ENCODE data around the gene UBL4A.

DNA sequence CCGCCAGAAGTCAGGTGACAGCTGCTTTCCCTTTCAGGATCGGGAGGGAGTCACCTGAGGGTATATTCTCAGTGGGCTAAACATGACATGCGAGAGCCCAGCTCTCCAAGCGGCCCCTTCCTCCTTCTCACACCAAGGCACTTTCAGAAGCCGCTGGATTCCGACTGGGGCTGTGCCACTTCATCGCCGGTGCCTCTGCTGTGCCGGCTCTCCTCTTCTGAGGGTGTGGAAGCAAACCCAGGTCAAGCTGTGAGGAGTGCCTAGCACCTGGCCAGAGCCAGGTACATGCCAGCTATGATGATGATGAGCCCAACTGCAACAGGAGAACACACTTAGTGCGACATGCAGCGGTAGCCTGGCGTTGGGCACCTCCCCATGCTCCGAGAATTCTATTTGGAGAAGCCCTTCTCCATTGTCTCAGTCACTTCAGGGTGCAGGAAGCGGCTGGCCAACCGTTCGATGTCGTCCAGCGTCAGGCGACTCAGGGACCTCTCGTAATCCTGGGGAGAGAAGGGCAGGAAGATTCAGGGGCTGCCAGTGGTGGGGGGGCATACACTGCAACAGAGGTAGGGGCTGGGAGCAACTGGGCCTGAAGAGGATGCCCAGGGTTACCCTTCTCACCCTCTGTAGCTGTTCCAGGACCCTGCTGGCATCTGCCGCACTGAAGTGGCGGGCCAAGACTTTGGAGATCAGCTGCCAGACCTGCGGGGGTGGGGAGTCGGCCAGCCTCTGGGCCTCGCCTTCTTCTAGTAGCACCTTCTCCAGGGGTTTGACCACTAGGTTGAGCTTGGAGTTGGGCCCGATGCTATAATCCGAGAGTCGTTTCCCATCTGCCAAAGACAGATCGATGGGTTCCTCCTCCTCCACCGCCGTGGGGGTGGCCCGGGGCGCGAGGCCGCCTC is 1.0 kb downstream of the UBL4A start:
- TF ChIP-seq, protein P1, sequence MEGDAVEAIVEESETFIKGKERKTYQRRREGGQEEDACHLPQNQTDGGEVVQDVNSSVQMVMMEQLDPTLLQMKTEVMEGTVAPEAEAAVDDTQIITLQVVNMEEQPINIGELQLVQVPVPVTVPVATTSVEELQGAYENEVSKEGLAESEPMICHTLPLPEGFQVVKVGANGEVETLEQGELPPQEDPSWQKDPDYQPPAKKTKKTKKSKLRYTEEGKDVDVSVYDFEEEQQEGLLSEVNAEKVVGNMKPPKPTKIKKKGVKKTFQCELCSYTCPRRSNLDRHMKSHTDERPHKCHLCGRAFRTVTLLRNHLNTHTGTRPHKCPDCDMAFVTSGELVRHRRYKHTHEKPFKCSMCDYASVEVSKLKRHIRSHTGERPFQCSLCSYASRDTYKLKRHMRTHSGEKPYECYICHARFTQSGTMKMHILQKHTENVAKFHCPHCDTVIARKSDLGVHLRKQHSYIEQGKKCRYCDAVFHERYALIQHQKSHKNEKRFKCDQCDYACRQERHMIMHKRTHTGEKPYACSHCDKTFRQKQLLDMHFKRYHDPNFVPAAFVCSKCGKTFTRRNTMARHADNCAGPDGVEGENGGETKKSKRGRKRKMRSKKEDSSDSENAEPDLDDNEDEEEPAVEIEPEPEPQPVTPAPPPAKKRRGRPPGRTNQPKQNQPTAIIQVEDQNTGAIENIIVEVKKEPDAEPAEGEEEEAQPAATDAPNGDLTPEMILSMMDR (IDR thresholded peaks at IDR 0.05 in 2 of 3, conservative IDR thresholded peaks at IDR 0.05 in 1 of 3; ENCODE audit: borderline replicate concordance in 1 of 3, insufficient read depth in 1 of 3, low read depth in 2 of 3, low read length in 2 of 3), result no peak
- TF ChIP-seq JUND (IDR thresholded peaks at IDR 0.05) (no peak), POLR2AphosphoS5 (IDR thresholded peaks at IDR 0.05; ENCODE audit: low read depth, low read length) (no peak), ELF1 (IDR thresholded peaks at IDR 0.05; ENCODE audit: borderline replicate concordance, low read depth) (no peak), POLR2A (IDR thresholded peaks at IDR 0.05; ENCODE audit: borderline replicate concordance, extremely low read depth, insufficient read depth, insufficient read length) (no peak), ZNF274 (IDR thresholded peaks at IDR 0.05; ENCODE audit: low read depth, low read length) (no peak), RAD21 (IDR thresholded peaks at IDR 0.05; ENCODE audit: low read depth) (no peak), CEBPB (IDR thresholded peaks at IDR 0.05; ENCODE audit: low read depth) (no peak), EZH2 (IDR thresholded peaks at IDR 0.05) (no peak)
